Esophagus muscularis mucosa (tissue), 4 donors: ENCODE results near the gene GALNTL6. TPM values are rescaled to one million over a fixed set of nuclear protein-coding genes. Genes with fewer than 3 reads are reported as not detected.

Experiments used
- DNase-seq: peaks from one replicate; pipeline ENCODE4 v3.0.0-alpha.2; 2017; ENCODE audit errors: extremely low spot score
- H3K27ac ChIP-seq, 4 donors: fragments of 200-600 bp; sonication (generic); replicated peaks in 1 of 4; 1 replicate in 3 of 4; 2 replicates in 1 of 4; pipeline ENCODE4 v1.5.1; 2016 to 2019; ENCODE audit warnings: mild to moderate bottlenecking in 1 of 4
- H3K27me3 ChIP-seq, 4 donors: fragments of 200-600 bp; sonication (generic); one replicate each; pipeline versions ENCODE4 v1.5.1 to v1.6.0; 2016 to 2019
- H3K36me3 ChIP-seq, 4 donors: fragments of 200-600 bp; sonication (generic); one replicate each; pipeline ENCODE4 v1.5.1; 2016 to 2019
- H3K4me1 ChIP-seq, 4 donors: fragments of 200-600 bp; sonication (generic); one replicate each; pipeline ENCODE4 v1.5.1; 2016 to 2019
- H3K4me3 ChIP-seq, 4 donors: fragments of 200-600 bp; sonication (generic); 1 replicate in 2 of 4; 2 replicates in 2 of 4; pipeline ENCODE4 v1.5.1; 2016 to 2019; ENCODE audit warnings: mild to moderate bottlenecking in 4 of 4, moderate library complexity in 1 of 4
- H3K9me3 ChIP-seq, 4 donors: fragments of 200-600 bp; sonication (generic); 1 replicate in 3 of 4; 2 replicates in 1 of 4; pipeline ENCODE4 v1.5.1; 2016 to 2019
- EP300 ChIP-seq: sonication (generic); formaldehyde crosslinking; IDR thresholded peaks from one replicate; pipeline ENCODE4 v1.6.1; 2017; ENCODE audit warnings: antibody characterized with exemption
- POLR2A ChIP-seq: fragments of 450-650 bp; IDR thresholded peaks from one replicate; pipeline ENCODE4 v1.6.1; 2017; ENCODE audit warnings: antibody characterized with exemption, moderate library complexity, mild to moderate bottlenecking, low read depth
- POLR2AphosphoS5 ChIP-seq, 2 donors: sonication (generic); formaldehyde crosslinking; IDR thresholded peaks; one replicate each; pipeline ENCODE4 v1.6.1; 2017; ENCODE audit warnings: antibody characterized with exemption in 2 of 2
- WGBS: methylation state at CpG from one replicate; pipeline ENCODE4 v1.1.5; 2018; 5-methylcytosine and 5-hydroxymethylcytosine counted together
- intact Hi-C: fragments of 100-400 bp; cut with DNase I; formaldehyde crosslinking; loops from one replicate; pipeline ENCODE4 v1.15.1; 2023
- total RNA-seq, 4 donors: library from RNA; depleted of rRNA; stranded (reverse); fragments of >200 nt; gene quantifications; one replicate each; pipeline versions ENCODE4 v1.1.0 to v1.2.1, GENCODE V29; 2016
- TF ChIP-seq, protein P1 (sequence below), 3 experiments: fragments of 200-600 bp in 2 of 3; fragments of 450-650 bp in 1 of 3; sonication (generic) in 2 of 3; IDR thresholded peaks; one replicate each; pipeline ENCODE4 v1.5.1; 2017 to 2019; ENCODE audit warnings: antibody characterized with exemption in 3 of 3, mild to moderate bottlenecking in 2 of 3, moderate library complexity in 1 of 3

Gene GALNTL6
- total RNA-seq, 4 donors from 2014 or later = 0.33 to 0.42 TPM; not detected in 2

DNA sequence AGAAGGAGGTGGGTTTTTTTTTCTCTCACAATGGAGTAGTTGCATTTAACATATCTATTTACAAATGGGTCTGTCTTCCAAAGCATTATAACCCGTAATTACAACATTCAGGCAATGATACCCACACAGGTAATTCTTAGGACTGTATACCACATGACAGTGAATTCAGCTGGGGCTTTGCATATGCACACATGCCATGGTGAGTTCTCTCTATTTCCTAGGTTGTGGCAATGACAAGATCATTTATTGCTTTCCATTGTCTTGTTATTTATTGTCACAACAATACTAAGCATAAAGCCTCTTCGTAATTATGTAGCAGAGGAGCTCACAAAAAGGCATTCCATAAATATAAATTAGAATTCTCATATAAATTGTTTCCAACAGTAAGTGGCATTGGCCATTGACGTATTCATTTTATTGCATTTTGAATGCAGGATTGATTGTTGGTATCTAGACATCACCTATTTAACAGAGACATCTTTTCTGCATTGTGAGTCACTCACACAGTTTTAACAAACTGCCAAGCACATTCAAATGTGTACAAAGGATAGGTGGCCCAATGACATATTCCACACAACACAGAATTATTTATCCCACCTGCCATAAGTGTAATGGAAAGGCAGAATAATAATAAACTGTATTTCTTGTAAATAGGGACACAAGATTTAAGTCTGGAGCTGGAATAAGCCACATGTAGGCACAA lies 964.7 kb downstream of the GALNTL6 start:
- 82% methylated on average over 3 of the region's 3 CpGs for WGBS
- no peak overlapping the region for H3K4me3 ChIP-seq
- H3K4me1 ChIP-seq = no peaks in the 10 kb centered on the region
- H3K27ac ChIP-seq = no peak overlapping the region
- TF ChIP-seq POLR2AphosphoS5 (IDR thresholded peaks at IDR 0.05) (no peak), EP300 (no peak), POLR2A (no peak)
- TF ChIP-seq, protein P1, sequence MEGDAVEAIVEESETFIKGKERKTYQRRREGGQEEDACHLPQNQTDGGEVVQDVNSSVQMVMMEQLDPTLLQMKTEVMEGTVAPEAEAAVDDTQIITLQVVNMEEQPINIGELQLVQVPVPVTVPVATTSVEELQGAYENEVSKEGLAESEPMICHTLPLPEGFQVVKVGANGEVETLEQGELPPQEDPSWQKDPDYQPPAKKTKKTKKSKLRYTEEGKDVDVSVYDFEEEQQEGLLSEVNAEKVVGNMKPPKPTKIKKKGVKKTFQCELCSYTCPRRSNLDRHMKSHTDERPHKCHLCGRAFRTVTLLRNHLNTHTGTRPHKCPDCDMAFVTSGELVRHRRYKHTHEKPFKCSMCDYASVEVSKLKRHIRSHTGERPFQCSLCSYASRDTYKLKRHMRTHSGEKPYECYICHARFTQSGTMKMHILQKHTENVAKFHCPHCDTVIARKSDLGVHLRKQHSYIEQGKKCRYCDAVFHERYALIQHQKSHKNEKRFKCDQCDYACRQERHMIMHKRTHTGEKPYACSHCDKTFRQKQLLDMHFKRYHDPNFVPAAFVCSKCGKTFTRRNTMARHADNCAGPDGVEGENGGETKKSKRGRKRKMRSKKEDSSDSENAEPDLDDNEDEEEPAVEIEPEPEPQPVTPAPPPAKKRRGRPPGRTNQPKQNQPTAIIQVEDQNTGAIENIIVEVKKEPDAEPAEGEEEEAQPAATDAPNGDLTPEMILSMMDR (IDR thresholded peaks at IDR 0.05) = no peak
- intact Hi-C loops = no loop called here
- no peaks in the 10 kb centered on the region for H3K36me3 ChIP-seq
- no peaks in the 10 kb centered on the region for H3K27me3 ChIP-seq
- no peaks in the 10 kb centered on the region for H3K9me3 ChIP-seq
- DNase-seq = no peak

DNA sequence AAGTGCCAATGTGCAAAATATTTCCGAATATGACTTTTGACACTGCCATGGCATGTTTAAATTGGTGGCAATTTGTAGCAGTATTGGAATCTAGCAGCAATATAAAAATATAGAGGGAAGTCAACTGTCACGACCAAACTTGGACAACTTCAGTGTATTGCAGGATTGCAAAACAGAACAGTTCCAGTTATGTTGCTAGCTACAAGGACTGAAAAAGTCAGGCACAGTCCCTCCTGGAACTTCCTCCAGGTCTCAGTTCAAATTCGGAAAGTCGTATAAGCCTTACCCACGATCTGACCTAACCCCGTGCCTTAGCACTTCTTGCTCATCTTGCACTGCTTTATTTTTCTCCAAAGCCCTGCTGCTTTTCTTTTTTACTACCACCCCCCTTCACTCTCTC lies 965.4 kb downstream of the GALNTL6 start:
- no peaks in the 10 kb centered on the region for H3K9me3 ChIP-seq
- H3K36me3 ChIP-seq = no peaks in the 10 kb centered on the region
- no peaks in the 10 kb centered on the region for H3K27me3 ChIP-seq
- intact Hi-C loops = no loop called here
- WGBS = 38% methylated on average over 6 of the region's 6 CpGs
- TF ChIP-seq, protein P1 (IDR thresholded peaks at IDR 0.05) = no peak
- no peak for TF ChIP-seq EP300
- TF ChIP-seq POLR2AphosphoS5 (IDR thresholded peaks at IDR 0.05) = no peak
- no peak for TF ChIP-seq POLR2A
- H3K4me3 ChIP-seq = no peak overlapping the region
- no peak for DNase-seq
- H3K27ac ChIP-seq = no peak overlapping the region
- H3K4me1 ChIP-seq = no peaks in the 10 kb centered on the region

DNA sequence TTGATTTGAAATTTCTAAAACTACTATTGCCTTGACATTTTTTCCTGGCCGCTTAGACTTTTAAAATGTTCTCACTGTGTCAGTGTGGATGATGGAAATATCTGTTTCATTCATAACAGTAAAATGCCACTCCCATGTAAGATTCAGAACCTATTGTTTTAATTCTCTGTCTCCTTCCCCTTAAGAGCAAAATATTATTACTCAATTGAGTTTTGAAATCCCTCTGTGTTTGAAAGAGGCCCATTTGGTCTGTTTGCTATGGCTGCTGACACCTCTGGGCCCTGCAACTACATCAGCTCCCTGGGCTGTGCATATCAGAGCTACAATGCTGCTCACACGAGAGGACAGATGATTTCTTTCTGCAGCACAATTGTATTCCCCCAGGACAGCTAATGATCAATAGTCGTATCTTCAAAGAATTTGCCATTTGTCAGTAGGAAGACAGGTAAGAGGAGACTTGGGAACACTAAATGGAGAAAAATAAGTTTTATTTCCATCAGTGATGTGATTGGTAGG lies 967.4 kb downstream of the GALNTL6 start:
- TF ChIP-seq EP300 (no peak), POLR2AphosphoS5 (IDR thresholded peaks at IDR 0.05) (no peak), POLR2A (no peak)
- TF ChIP-seq, protein P1 (IDR thresholded peaks at IDR 0.05) = no peak
- H3K4me1 ChIP-seq = no peaks in the 10 kb centered on the region
- no peaks in the 10 kb centered on the region for H3K9me3 ChIP-seq
- no peak overlapping the region for H3K4me3 ChIP-seq
- no peaks in the 10 kb centered on the region for H3K27me3 ChIP-seq
- no peaks in the 10 kb centered on the region for H3K36me3 ChIP-seq
- intact Hi-C loops = no loop called here
- WGBS = 82% methylated on average over 2 of the region's 3 CpGs
- DNase-seq = no peak
- no peak overlapping the region for H3K27ac ChIP-seq

DNA sequence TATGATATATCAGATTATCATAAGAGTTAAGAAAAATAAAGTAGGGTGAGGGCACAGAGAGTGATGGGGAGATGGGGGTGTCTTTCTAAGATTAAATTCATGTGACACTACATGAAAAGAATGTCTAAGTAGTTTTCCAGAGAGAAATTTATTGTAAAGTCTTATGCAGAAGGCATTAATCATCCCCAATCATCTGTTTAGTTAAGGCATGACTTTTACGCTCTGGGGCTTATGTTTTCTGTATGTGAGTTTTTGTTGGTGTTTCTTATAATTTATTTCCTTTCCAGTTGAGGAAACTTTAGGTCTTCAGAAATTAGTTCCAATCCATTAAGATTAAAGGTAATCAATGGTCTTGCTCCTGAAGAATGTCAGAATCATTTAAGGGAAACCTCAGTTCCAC lies 972.4 kb downstream of the GALNTL6 start:
- TF ChIP-seq, protein P1 (IDR thresholded peaks at IDR 0.05) = no peak
- TF ChIP-seq POLR2AphosphoS5 (IDR thresholded peaks at IDR 0.05) = no peak
- TF ChIP-seq POLR2A = no peak
- TF ChIP-seq EP300 = no peak
- no peaks in the 10 kb centered on the region for H3K27me3 ChIP-seq
- no peak overlapping the region for H3K27ac ChIP-seq
- 59% methylated on average over 1 of the region's 1 CpG for WGBS
- intact Hi-C loops = no loop called here
- H3K4me1 ChIP-seq = no peaks in the 10 kb centered on the region
- DNase-seq = no peak
- H3K4me3 ChIP-seq = no peak overlapping the region
- H3K9me3 ChIP-seq = no peaks in the 10 kb centered on the region
- H3K36me3 ChIP-seq = no peaks in the 10 kb centered on the region
